SJSA1 (cell line): ENCODE measurements around the gene MALL. TPM values are rescaled to one million over a fixed set of nuclear protein-coding genes. Genes with fewer than 3 reads are reported as not detected.
A peak's percentile ranks its signal among the peaks of the same experiment; 100 is the strongest.
"Not testable (repeated sequence)": the region's sequence is repeated elsewhere in the genome, so short reads cannot be mapped to it uniquely, and the experiment has no call there.

Experiments
- DNase-seq, 2 experiments: peaks; one replicate each; pipeline ENCODE4 v3.0.0-alpha.2; 2015 to 2020; ENCODE audit warnings: low spot score in 2 of 2, low read depth in 1 of 2
- H3K27ac ChIP-seq: fragments of 250-450 bp; sonication (Bioruptor Pico); 2 replicates; pipeline ENCODE4 v1.5.1; 2020; ENCODE audit warnings: mild to moderate bottlenecking, moderate library complexity
- H3K27me3 ChIP-seq: fragments of 250-450 bp; sonication (Bioruptor Pico); replicated peaks from 2 replicates; pipeline ENCODE4 v1.5.1; 2020; ENCODE audit warnings: mild to moderate bottlenecking, moderate library complexity
- H3K36me3 ChIP-seq: fragments of 250-450 bp; sonication (Bioruptor Pico); 2 replicates; pipeline ENCODE4 v1.5.1; 2020; ENCODE audit warnings: mild to moderate bottlenecking
- H3K4me1 ChIP-seq: fragments of 250-450 bp; sonication (Bioruptor Pico); replicated peaks from 2 replicates; pipeline ENCODE4 v1.6.1; 2021; ENCODE audit warnings: mild to moderate bottlenecking
- H3K4me3 ChIP-seq: fragments of 250-450 bp; sonication (Bioruptor Pico); 2 replicates; pipeline ENCODE4 v1.5.1; 2020; ENCODE audit warnings: mild to moderate bottlenecking
- H3K9me3 ChIP-seq: fragments of 250-450 bp; sonication (Bioruptor Pico); replicated peaks from 2 replicates; pipeline ENCODE4 v1.5.1; 2020; ENCODE audit warnings: mild to moderate bottlenecking
- total RNA-seq: library from RNA; depleted of rRNA; stranded (reverse); fragments of >200 nt; shearing (Covaris generic); gene quantifications from 2 replicates; pipeline ENCODE4 v1.2.3, GENCODE V29; 2014

MALL gene
- total RNA-seq, 1 experiment from 2014 or later = not detected

DNA sequence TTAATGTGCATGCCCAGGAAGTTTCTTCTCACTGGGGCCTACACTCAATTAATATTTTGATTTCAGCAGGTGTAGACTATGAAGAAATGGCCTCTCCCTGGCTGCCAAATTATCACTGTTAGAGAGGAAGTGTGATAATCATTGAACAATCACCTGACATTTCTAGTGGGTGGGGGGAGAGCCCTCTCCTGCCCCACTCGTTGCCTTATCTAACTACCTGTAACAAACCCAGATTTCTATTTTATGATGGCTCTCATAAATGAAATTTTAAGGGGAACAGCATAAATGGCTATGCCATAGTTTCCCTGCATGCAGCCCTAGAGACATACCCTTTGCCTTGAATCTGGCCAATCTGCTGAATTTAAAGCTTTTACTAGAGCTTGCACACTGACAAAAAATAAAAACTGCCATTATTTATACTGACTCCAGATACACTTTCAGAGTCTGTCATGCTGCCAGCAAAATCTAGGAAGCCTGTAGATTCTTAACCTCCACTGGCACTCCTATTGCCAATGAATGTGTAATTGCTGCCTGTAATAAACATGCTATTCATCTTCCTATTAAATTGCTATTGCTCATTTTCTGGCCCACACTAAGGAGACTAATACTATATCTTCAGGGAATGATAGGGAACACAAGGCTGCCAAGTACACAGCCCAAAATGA lies 55.8 kb downstream of the MALL start:
- H3K9me3 ChIP-seq, H3K36me3 ChIP-seq, H3K27ac ChIP-seq, DNase-seq, H3K4me1 ChIP-seq, H3K4me3 ChIP-seq, H3K27me3 ChIP-seq: not testable (repeated sequence)

DNA sequence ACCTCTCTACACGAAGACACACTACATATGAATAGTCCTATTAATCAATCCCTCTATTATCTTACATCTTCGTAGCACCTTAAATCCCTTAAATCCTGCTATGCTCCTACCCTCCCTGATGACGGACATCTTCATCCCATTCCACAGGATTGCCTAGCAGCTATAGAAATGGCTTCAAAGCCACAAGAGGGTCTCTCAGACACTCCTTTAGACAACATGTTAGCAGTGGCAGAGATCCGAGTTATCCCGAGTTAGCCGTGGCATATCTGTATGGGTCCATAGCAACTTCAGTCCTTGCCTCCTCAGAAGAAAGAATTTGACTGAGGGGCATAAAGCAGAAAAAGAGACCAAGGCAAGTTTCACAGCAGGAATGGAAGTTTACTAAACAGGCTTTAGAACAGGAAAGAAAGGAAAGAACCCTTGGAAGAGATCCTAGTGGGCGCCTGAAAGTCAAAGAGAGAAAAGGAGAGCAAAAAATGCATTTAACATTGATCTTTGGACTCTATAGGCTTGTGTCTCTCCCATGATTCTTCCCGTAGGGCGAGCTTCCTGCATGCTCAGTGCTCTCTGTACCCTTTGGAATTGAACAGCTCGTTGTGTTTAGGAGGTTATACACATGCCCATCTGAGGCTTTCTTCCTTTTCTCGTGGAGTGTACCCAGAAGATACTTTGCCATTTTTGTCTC lies 56.5 kb downstream of the MALL start:
- not testable (repeated sequence) for H3K27ac ChIP-seq, H3K36me3 ChIP-seq, H3K9me3 ChIP-seq, H3K4me1 ChIP-seq, DNase-seq, H3K27me3 ChIP-seq, H3K4me3 ChIP-seq

DNA sequence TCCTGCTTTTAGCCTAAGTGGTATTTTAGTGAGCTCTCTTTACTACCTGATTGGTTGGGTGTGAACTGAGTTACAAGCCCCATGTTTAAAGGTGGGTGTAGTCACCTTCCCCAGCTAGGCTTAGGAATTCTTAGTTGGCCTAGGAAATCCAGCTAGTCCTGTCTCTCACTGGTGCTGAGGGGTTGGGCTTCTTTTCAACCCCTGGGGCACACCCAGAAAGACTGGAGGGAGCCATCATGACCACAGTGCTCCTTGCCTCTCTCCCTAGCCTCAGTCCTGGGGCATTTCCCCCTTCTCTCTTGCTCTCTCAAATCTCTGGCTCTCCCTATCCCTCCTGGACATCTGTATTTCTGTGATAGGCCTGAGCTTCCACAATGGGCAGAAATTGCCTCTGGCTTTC lies 57.6 kb downstream of the MALL start:
- not testable (repeated sequence) for H3K27me3 ChIP-seq, H3K27ac ChIP-seq, H3K36me3 ChIP-seq, H3K4me1 ChIP-seq, H3K9me3 ChIP-seq, H3K4me3 ChIP-seq, DNase-seq

DNA sequence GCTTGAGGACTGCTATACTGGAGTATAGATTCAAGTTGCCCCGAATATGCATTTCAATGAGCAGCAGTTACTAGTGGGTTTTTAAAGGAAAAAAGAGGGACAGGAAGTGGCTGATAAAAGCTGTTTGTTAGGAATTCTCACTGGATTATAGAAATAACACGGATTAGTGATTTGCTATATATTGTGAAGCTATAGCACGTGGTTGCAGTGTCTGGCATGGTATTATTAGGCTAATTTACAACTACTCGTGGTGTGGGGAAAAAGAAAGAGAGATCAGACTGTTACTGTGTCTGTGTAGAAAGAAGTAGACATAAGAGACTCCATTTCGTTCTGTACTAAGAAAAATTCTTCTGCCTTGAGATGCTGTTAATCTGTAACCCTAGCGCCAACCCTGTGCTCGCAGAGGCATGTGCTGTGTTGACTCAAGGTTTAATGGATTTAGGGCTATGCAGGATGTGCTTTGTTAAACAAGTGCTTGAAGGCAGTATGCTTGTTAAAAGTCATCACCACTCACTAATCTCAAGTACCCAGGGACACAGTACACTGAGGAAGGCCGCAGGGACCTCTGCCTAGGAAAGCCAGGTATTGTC lies 59.7 kb downstream of the MALL start:
- DNase-seq, H3K36me3 ChIP-seq, H3K27ac ChIP-seq, H3K4me3 ChIP-seq, H3K27me3 ChIP-seq, H3K9me3 ChIP-seq, H3K4me1 ChIP-seq: not testable (repeated sequence)

DNA sequence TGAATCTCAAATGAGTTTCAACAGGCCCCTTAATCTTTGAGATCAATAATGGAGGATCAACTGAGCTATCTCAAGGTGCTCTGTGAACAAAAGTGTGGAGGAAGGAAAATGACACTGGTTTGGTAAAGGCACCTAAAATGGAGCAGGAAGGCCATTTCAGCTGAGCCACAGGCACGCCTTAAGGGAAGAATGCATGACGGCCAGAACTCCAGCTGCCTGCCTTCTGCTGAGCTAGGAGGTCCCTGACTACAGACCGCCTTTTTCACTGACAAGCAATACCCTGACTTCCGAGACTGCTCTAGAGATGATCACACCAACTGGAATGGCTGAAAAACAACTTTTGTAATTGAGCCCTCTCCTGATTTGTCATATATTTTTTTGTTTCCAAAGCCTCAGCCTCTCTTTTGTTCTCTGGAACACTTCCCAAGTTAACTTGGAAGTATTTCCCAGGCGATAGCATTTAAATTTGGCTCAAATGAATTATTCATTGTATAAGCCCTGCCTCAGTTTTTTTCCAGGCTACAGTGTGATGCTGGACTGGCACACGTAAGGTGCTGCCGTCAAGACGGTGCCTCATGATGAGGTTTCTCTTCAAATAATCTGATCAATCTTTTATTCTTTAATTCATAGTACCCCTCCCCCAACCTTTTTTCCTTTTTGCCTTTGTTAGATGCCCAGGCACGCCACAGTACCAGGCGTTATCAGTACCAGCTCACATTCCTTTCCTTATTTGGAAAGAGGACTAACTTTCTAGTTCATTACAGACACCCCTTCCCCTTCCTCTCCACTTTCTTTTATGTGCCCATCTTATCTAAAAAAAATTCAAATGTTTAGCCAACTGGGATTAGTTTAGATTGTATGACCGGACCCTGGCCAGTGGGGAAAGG lies 60.9 kb downstream of the MALL start:
- H3K36me3 ChIP-seq, H3K27ac ChIP-seq, H3K4me1 ChIP-seq, H3K27me3 ChIP-seq, H3K4me3 ChIP-seq, H3K9me3 ChIP-seq: not testable (repeated sequence)
- peak; percentile 4 to 41 for DNase-seq

DNA sequence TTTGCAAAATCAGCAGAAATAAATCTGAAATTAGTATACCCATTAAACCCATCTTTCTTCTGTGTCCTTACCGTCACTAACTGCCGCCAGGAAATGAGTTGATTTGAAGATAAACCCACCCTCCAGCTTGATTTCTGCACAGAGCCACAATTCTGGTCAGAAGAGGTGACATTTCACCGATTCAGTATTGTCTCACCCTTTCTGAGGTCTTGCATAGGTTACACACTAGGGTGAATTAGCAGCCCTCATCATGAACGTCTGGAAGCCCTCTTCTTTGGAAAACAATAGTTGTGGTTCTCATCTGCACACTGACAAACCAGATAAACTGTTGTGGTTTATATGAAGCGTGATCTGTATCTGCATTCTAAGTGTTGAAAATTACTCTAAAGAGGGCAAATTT lies 61.9 kb downstream of the MALL start:
- H3K9me3 ChIP-seq, H3K27ac ChIP-seq, DNase-seq, H3K36me3 ChIP-seq, H3K4me3 ChIP-seq, H3K4me1 ChIP-seq, H3K27me3 ChIP-seq: not testable (repeated sequence)

DNA sequence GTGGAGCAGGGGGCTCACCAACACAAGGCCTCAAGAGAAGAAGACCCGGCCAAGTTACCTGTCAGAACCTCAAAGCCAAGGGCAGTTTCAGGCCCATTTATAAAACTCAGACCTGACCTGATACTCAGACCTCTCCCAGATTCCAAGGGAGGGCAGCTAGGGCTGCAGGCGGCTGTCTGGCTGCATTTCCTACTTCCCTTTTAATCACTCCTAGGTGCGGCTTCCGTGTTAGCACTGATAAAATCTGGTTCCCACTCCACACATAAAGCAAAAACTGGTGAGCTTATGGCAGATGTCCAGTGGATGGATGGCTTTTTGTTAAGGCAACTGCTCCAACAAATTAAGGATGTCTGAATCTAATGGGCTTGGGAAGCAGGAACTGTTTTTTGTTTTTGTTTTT lies 63.5 kb downstream of the MALL start:
- DNase-seq, H3K27ac ChIP-seq, H3K36me3 ChIP-seq: not testable (repeated sequence)

DNA sequence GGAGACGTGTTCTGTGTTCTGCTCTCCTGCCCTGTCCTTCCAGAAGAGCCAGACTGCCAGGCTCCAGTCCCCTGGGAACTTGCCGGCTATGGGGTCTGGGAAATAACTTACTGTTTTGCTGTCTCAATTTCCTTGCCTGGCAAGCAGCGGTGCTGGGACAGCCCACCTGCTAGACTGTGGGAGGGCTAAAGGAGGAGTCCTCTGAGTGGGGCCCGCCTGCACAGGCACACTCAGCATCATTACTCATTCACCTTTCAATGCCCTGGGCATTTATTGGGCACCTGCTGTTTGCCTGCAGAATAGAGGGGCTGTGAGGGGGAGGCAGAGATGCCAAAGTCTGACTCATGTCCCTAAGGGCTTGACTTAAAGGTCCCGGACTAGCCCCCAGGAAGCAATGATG lies 65.4 kb downstream of the MALL start:
- H3K4me3 ChIP-seq, H3K9me3 ChIP-seq, DNase-seq, H3K27me3 ChIP-seq, H3K27ac ChIP-seq, H3K36me3 ChIP-seq, H3K4me1 ChIP-seq: not testable (repeated sequence)

More for the DNA sequence above, 63.5 kb downstream of the MALL start:
- H3K9me3 ChIP-seq, H3K27me3 ChIP-seq, H3K4me3 ChIP-seq, H3K4me1 ChIP-seq: not testable (repeated sequence)

DNA sequence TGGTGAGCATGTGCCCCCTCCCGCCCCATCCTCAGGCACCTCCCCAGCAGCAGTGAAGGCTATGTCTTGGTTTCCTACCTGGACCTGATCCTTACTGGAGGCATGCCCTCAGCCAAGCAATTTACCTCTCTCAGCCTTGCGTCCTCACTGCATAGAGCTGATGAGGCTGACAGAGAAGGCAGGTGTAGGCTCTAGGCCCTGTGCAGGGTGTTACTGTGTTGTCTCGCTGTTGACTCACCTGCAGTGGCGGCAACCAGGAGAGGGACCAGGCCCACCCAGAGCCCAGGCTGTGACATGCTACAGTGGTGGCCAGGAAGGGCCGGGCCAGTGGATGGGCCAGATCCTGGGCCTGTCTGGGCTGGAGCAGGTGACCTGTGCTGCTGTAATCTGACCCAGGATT lies 65.9 kb downstream of the MALL start:
- peak in 1 of 2 experiments; percentile 22 for DNase-seq
- not testable (repeated sequence) for H3K9me3 ChIP-seq, H3K4me1 ChIP-seq, H3K36me3 ChIP-seq, H3K27ac ChIP-seq, H3K4me3 ChIP-seq, H3K27me3 ChIP-seq

DNA sequence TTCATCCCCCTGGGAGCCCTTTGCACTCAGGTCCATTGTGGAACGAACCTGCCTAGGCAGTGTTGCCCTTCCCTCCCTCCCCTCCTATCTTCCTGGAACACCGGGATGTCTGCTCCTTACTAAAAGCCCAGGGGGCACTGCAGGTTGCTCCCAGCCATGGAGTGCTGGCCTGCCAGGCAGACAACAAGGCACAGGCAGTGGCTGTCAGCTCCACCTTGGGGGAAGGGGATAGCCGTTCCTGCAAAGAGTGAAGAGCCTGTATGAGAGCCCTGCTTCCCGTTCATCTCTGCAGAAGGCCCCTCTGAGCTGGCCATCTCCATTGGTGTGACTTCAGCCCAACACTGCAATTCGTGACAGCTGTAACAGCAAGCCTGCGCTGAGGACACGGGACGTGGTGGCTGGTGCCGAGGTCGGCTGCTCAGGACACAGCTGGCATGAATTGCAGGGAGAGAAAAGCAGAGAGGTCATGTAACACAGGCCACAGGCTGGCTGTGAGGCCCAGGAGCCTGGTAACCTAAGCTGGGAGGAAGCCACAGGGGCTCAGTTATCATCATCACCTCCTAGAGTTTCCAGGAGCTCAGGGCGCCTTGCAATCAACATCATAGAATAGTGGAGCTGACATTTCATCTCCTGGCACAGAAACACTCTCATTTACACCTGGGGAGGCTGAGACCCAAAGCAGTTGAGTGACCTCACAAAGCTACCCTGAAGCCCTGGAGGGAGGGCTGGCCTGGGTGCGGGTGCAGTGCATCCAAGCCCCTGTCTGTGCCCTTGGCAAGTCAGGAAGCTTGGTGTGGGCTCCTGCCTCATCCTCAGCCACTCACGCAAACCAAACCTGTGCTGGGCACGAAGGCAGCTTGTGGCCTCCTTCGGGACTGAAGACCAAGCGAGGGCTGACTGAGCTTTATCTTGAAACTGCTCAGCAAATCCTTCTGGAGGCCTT lies 67.1 kb downstream of the MALL start:
- not testable (repeated sequence) for H3K4me1 ChIP-seq, H3K9me3 ChIP-seq, H3K27me3 ChIP-seq, H3K27ac ChIP-seq, H3K36me3 ChIP-seq, H3K4me3 ChIP-seq
- DNase-seq = peak in 1 of 2 experiments; percentile 14

DNA sequence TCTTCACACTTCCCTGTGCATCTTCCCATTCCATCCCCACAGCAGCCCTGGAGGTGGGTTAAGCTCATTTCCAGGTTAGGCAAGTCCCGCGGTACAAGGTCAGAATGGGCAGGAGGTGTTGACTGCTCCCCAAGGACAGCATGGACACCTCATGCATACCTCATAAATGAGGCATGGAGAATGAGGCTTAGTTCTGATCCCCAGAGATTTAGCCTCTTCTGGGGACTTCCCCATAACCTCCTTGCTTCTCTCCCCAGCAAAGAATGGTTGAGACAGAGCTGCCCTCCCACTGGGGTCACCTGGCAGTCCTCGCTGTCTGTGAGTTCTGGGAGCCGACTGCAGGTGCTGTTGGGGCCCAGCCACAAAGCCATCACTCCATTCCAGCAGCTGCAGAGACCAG lies 68.4 kb downstream of the MALL start:
- not testable (repeated sequence) for DNase-seq, H3K27me3 ChIP-seq, H3K4me3 ChIP-seq, H3K36me3 ChIP-seq, H3K9me3 ChIP-seq, H3K27ac ChIP-seq, H3K4me1 ChIP-seq

DNA sequence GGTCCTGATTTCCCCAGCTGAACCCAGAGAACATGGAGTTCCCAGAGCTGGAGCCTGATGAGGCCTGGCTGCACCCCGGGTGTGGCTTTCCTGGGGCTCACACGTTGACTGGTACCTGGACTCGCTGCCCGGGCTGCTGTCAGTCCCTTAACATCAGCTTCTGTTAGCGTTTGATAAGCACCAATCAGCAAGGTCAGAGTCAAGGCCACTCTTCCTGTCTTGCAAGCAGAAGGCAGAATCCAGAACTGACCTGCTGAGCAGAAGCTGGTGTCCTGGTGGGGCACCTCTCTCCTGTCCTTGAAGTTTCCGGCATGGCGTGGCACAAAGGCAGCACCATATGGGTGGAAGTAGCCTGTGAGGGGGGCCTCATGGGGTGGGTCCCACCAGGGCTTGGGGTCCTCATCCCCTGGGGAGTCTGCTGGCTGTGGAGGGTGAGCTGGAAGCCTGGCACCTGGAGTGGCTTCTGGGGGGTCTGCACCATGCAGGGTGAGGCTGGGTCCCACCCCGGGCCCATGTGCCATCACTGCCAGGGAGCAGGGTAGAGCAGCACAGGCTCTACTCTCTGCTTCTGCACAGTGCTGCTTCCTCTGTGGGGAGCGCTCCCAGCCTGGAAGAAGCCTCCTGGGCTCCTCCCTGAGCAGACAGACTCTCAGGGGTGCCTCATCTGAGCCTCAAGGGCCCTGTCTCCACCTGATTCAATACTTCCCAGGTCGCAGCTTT lies 73.5 kb downstream of the MALL start:
- not testable (repeated sequence) for H3K27ac ChIP-seq, H3K4me3 ChIP-seq, H3K9me3 ChIP-seq, H3K4me1 ChIP-seq, H3K27me3 ChIP-seq, DNase-seq, H3K36me3 ChIP-seq

DNA sequence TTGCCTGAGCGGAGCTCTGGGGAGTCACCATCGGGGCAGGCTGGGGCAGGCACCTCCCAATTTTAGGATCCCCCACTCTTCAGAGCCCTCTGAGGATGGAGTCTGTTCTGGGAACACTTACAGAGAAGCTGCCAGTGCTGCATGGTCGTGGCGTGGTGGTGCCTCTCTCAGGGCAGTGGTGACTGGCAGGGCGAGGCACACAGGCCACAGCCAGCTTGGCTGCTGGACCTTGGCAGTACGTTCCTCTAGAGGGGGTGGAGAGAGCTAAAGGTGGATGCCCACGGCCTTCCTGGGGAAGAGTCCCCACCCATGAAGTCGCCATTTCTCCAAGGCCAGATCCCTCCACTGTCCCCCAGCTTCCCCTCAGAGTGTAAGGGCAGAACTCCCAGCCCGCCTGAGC lies 78.3 kb downstream of the MALL start:
- H3K4me1 ChIP-seq, H3K27ac ChIP-seq, DNase-seq, H3K9me3 ChIP-seq, H3K36me3 ChIP-seq, H3K27me3 ChIP-seq, H3K4me3 ChIP-seq: not testable (repeated sequence)
